ENCODE data around the gene DLEC1. TPM values are rescaled to one million over a fixed set of nuclear protein-coding genes. Genes with fewer than 3 reads are reported as not detected.

The DLEC1 gene
- polyA plus RNA-seq, 4 donors, result 0.54 to 1.4 (median 0.85) TPM

DNA sequence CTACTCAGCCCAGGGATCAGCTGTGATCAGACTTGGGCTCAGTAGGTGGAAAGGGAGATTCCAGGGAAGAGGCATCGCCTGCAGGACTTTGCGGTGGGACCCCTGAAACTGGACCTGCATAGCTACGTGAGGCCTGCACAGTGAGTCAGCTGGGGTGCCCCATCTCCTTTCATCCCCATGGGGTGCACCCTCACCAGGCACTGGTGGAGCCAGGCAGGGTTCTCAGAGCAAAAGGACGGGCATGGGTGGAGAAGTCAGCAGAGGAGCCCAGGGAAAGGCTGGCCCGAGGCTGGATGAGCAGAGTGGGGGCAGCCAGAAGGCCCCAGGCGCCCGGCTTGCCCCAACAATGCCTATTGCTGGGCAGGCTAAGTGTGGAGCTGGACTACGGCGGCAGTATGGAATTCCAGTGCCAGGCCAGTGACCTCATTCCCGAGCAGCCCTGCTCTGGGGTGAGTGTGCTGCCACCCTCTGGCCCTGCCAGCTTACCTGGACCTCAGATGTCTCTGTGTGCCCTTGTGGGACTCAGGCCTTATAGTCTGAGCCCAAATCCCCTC is 78.2 kb downstream of the DLEC1 start:
- no peak for DNase-seq (ENCODE audit: low read depth in 4 of 4, low spot score in 3 of 4)

DNA sequence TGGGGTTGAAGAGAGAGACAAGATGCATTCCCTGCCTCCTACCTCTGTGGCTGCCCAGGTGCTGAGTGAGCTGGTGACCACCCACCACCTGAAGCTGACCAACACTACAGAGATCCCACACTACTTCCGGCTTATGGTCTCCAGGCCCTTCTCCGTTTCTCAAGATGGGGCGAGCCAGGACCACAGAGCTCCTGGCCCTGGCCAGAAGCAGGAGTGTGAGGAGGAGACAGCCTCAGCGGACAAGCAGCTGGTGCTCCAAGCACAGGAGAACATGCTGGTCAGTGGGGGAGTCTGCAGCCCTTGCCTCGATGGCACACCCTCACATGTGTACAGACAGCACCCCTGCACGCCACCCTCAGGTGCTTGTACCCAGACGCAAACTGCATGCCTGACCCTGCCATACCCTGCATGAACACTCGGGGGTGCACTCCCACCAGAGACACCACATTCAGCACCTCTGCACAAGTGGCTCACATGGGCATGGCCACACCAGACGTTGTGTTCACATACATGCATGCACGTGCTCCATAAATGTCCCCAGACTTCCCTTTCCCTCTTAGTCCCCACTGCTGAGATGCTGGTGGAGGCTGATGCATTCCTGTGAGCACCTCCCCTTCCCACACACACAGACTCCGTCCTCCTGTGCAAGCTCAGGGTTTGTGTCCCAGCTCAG is 78.9 kb downstream of the DLEC1 start:
- DNase-seq (ENCODE audit: low read depth in 4 of 4, low spot score in 3 of 4), result peak in 1 of 4 donors; percentile 15

DNA sequence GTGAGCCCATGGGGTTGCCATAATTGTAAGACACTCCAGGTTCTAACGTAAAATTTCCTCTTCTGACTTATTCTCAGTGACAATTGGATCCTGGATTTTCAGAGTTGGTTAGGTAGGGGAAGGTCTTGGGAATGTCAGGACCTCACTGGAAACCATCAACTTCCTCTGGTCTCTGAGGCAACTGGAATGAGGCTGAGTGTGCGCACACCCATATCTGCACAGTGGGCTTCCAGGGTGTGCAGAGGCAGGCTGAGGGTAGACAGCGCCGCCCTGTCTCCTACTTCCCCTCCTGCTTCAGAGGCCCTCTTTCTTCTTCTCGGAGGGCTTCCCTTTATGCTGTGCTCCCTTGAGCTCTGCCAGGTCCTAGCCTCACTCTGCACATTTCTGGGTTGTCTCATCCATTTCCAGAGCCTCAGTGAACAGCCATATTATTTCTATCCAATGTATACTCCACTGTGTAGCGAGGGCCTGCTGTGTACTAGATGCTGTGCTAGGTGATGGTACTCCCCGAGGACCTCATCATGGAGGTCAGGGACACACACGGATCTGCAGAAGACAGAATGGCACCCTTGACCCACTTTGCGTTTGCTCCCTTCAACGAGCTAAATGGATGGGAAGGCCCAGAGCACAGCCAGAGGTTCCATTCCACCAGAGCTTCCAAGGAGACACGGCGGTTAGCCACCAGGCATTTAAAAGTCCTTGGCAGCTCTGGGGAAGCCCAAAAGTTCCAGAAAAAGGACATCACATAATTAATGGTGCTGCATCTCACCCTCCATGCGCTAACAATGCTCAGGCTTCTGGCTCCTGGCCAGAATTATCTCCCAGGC is 79.6 kb downstream of the DLEC1 start:
- DNase-seq (ENCODE audit: low read depth in 4 of 4, low spot score in 3 of 4), result no peak

DNA sequence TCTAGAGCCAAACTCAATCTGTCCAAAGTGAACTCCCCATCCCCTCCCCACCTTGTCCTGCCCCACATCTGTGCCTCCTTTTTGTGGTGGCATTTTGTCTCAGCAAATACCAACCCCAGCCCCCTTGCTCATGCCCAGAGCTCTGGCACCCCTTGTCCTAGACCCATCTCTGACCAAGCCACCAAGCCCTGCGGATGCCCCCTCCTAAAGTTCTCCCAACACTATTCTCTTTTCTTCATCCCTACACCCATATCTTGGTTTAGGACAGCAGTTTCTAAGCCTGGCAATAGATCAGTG is 80.2 kb downstream of the DLEC1 start:
- no peak for DNase-seq (ENCODE audit: low read depth in 4 of 4, low spot score in 3 of 4)

DNA sequence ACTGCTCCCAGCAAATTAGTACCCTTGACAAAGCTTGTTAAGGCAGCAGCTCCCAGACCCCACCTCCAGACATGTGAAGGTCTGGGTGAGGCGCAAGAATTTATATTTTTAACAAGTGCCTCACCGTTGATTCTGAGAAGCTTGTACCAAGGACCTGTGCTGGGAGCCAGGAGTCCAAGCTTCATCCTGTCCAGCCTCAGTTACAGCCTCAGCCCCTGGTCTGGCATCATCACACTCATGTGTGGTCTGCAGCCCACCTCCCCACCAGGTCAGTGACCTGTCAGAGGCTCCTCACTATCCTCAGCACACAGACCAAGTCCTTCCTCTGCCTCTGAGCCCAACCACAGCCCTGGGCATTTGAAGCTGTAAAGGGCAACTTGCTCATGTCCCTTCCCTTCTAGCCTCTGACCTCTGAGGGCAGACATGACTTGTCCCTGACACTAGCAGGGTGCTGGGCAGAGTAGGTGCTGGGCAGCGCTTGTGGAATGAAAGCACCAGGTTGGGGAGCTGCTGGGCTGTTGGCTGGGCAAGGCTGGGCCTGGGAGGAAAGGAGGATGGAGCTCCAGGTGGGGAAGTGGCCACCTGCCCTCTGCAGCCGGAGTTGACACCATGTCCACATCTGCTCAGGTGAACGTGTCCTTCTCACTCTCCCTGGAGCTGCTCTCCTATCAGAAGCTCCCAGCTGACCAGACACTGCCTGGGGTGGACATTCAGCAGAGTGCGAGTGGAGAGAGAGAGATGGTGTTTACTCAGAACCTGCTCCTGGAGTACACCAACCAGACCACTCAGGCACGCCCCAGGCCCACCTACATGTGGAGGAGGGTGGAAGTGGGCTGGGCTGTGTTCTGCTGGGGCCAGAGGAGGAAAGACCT is 81.0 kb downstream of the DLEC1 start:
- no peak for DNase-seq (ENCODE audit: low read depth in 4 of 4, low spot score in 3 of 4)

DNA sequence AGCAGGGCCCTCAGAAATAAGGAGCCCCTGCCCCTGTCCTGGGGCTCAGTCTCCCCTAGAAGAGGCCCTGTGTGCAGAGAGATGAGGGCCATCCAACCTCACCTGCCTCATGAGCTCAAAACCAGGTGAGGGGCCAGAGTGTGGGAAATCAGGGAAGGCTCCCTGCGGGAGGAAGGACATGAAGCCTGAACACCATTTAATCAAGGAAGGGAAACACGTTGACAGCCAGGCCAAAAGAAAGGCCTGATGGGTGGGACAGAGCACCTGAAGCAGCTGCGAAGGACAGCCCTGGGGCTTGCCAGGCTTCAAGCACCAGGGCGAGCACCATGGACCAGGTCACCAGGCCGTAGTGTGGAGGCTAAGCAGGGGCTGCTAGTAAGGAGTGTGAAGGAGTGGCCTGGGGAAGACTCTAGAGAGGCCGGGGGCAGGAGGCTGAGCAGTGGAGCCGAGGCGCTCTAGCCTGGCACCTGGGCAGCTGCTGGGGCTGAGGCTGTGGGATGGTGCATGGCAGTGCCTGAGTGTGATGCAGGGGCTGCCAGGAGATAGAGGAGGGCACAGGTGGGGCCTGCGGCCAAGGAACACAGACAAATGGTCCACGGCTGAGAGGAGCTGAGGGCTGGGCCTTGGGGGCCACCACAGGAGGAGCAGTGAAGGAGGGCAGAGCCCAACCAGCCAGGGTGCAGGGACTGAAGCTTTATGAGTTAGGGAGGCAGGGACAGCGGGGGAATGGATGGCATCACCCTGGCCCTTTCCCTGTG is 81.9 kb downstream of the DLEC1 start:
- no peak for DNase-seq (ENCODE audit: low read depth in 4 of 4, low spot score in 3 of 4)

DNA sequence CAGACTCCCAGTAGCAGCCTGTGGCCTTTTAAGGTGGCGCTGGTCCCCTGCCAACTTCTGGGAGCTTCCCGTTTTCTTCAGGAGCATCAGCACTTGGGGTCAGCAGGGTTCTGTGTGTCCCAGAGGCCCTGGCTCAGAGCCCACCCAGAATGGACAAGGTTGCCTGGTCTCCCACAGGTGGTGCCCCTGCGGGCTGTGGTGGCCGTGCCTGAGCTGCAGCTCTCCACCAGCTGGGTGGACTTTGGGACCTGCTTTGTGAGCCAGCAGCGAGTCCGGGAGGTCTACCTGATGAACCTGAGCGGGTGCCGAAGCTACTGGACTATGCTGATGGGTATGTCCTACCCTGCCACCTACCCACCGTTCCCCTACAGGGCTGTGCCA is 82.4 kb downstream of the DLEC1 start:
- no peak for DNase-seq (ENCODE audit: low read depth in 4 of 4, low spot score in 3 of 4)

DNA sequence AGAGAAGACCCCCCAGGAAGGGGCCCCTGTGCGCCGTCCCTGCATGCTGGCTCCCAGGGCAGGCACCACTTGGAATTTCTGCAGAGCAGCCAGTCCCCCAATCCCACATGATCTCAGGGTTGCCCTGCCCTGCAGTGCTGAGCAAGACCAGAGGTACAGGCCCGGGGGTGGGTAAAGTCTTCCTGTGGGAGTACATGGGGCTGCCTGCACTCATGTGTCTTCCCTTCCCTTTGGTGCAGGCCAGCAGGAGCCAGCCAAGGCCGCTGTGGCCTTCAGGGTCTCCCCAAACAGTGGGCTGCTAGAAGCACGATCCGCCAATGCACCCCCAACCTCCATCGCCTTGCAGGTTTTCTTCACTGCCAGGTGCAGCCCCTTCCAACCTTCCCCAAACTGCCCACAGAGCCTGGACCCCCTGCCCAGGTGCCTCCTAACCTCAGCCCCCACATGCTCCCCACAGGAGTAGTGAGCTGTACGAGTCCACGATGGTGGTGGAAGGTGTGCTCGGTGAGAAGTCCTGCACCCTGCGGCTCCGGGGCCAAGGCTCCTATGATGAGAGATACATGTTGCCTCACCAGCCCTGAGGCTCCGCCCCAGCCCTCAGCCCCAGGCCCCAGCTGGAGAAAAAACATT is 82.9 kb downstream of the DLEC1 start:
- DNase-seq (ENCODE audit: low read depth in 4 of 4, low spot score in 3 of 4), result no peak

DNA sequence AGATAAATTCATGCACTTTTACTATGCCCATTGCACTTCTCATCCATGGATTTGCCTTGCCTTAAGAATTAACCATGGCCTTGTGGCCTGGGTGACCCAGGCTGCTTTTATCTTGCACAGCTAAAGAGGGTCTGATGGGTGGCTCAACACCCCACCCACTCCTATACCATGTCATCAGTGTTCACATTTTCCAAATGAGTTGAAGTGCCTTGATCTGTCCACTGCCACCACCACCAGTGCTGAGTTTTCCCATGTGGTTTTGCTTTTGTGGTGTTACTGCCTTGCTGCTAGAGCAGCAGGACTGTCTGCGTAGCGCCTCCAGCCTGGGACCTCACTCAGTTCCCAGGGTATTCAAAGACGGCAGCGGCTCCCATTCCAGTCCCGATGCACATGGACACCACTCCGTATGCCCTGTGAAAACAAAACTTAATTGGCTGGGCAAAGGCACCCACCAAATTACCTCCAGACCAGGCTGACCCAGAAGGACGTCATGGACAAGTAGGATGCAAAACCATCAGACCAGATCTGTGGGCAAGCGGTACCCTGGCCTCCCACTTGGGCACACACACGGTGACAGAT is 83.8 kb downstream of the DLEC1 start:
- DNase-seq (ENCODE audit: low read depth in 4 of 4, low spot score in 3 of 4), result no peak

DNA sequence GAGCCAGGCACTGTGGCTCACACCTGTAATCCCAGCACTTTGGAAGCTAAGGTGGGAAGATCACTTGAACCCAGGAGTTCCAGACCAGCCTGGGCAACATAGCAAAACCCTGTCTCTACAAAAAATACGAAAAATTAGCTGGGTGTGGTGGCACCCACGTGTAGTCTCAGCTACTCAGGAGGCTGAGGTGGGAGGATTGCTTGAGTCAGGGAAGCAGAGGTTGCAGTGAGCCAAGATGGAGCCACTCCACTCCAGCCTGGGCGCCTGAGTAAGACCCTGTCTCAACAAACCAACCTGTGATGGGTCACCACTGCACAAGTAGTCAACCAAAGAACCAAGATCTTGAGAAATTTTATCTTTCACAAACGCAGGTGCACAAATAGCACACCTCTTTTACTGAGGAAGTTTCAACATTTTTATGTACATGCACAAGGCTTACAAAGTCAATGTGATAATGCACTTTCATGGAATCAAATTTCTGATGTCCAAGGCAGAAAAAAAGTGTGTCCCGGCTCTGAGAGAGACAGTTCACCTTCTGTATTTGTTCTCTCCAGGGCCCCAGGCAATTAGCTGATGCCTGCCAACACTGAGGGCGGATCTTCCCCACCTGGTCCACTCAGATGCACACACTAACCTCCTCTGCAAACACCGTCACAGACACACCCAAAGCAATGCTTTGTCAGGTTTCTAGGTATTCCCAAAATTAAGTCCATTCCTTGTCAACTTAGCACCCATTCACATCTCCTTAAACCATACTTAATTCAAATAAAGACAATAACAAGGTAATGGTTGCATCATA is 85.5 kb downstream of the DLEC1 start:
- DNase-seq (ENCODE audit: low read depth in 4 of 4, low spot score in 3 of 4), result no peak

DNA sequence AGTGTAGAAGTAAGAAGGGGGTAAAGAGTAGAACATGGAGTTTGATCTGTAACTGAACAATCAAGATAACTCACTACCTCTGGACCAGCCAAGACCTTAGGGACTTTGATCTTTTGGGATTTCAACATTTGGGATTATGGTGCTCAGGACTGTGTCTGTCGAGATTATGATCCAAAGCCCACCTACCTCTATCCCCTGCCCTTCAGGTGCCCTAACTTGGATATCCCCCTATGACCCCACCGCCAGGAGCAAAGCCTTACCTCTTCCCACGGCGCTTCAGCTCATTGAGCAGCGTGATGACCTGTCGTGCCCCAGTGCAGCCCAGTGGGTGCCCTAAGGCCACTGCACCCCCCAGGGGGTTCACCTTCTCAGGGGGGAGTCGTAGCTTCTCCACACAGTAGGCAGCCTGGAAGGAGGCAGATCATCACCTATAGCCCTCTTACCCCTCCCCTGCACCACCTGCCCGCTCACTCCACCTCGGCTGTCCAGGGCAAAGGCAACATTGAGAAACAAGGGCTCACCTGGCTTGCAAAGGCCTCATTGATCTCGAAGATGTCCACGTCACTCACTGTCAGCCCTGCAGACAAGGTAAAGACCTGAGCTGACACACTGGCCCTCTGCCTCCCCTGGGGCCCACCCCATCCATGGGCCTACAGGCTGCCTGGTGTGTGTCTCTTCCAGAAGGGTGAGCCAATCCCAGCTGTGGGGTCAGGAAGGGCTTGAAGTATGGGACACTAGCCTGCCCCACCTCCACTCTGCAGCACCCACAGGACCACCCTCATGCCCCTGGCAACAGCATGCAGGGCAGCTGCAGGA is 86.5 kb downstream of the DLEC1 start:
- DNase-seq (ENCODE audit: low read depth in 4 of 4, low spot score in 3 of 4), result no peak

DNA sequence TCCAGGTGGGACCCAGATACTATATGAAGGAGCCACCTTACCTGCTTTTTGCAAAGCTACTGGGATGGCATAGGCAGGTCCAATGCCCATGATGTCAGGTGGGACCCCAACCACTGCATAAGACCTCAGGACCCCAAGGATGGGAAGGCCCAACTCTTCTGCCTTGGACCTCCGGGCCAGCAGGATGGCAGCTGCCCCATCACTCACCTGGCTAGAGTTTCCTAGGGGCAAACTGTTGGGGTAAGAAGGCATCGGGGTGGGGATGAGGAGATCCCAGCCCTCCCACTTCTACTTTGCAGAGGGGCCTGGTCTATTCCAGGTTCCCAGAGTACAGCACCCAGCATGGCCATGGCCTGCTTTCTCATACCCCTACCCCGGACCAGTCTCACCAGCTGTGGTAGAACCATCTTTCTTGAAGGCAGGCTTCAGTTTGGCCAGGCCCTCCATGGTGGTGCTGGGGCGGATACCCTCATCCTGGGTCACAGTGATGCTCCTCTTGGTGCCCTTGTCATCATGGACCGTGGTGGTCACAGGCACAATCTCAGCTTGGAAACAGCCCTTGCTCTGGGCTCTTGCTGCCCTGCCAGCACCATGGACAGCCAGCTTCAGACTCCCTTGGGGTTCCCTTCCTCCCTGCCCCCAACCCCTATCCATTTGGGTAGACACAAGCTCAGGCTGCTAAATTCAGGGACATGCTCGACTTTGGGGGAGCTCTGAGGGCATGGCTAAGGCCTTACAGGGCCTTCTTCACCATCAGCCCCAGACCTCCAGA is 87.3 kb downstream of the DLEC1 start:
- DNase-seq (ENCODE audit: low read depth in 4 of 4, low spot score in 3 of 4), result no peak

DNA sequence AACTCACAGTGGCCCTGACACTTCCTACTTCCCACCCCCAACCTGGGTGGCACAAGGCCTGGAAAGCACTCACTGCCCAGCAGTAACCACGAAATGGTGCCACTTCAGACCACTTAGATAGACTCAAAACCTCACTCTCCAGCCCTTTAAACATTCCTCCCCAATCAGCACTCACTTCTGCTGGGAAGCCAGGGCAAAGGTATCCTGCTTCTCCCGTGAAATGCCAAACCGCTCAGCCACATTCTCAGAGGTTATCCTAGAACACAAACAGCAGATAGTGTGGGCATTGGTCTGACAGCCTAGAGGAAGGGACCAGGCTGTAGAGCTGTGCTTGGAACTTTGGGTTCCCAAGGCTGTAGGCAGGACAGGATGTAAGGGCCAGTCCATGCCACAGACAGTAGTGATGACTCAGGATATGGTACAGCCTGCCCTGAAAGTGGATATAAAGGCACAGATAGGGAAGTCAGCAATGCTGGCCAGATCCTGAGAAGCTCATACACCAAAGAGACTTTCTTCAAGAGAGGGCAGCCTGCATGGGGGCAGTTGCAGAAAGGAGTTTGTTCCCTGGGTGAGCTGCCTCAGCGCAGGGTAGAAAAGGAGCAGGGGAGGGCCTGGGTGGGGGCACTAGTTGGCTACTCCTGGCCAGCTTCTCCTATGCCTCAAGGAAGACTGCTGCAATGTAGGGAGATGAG is 88.7 kb downstream of the DLEC1 start:
- DNase-seq (ENCODE audit: low read depth in 4 of 4, low spot score in 3 of 4), result no peak

DNA sequence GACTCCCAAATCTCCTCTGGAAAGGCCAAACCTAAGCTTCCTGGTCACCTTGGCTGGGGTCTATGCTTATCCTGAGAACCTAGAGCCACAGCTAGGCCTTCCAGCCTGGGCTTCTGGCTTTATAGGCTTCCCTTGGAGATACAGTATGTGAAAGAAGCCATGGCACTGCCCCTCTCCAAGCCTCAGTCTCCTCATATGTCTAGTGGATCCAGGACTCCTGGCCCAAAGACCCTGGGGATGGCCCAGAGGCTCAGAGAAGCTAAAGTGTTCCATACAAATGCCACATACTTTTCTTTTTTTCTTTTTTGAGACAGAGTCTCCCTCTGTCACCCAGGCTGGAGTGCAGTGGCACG is 89.3 kb downstream of the DLEC1 start:
- no peak for DNase-seq (ENCODE audit: low read depth in 4 of 4, low spot score in 3 of 4)

DNA sequence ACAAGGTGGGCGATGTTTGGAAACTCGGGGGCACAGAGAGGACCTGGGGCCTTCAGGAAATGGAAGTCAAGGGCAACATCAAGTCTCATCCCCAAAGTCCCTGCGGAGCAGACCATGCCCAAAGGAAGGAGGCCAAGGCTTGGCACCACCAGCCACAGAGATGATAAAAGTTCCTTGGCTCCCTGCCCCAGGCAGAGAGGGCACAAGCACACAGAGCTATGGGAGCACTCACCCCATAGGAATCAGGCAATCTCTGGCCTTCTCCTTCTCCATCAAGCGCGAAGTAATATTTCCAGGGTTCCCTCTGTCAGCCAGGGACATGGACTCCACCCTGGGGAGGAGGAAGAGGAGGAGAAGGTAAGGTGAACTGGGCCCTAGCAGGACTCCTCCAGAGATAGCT is 90.0 kb downstream of the DLEC1 start:
- DNase-seq (ENCODE audit: low read depth in 4 of 4, low spot score in 3 of 4), result no peak

DNA sequence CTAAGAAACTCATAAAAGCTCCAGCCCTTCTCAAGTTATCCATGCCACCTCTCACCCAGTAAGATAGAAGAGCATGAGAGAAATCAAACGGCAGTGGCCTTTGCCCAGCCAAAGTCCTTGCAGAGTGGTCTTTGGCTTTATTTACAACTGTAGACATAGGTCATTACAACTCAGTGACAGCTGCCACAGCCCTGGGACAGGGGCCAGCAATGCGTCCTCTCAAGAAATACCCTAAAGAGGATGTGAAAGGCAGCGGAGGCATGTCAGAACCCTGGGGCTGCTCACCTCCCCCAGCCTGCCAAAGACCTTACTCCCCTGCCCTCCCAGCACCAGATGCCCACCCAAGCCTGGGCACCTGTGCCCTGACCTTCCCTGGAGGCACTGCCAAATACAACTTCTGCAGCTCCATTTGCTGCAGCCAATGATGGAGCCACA is 91.6 kb downstream of the DLEC1 start:
- no peak for DNase-seq (ENCODE audit: low read depth in 4 of 4, low spot score in 3 of 4)

Data from right renal pelvis (tissue), 4 donors.